ENCODE measurements around the gene ZNF710. TPM values are rescaled to one million over a fixed set of nuclear protein-coding genes. Genes with fewer than 3 reads are reported as not detected.
"Not testable (repeated sequence)": the region's sequence is repeated elsewhere in the genome, so short reads cannot be mapped to it uniquely, and the experiment has no call there.

The ZNF710 gene
- total RNA-seq, 1 experiment from 2014 or later = 6.5 TPM

GRCh38 chr15:90062462-90062932 lies 61.4 kb downstream of the ZNF710 start:
- in situ Hi-C loops (cut with HindIII; ENCODE audit: low pct_unique_long_range_greater_than_20kb, low sequenced_read_pairs) = no loop called here
- no peak for DNase-seq (ENCODE audit: low read depth, low spot score)

DNA sequence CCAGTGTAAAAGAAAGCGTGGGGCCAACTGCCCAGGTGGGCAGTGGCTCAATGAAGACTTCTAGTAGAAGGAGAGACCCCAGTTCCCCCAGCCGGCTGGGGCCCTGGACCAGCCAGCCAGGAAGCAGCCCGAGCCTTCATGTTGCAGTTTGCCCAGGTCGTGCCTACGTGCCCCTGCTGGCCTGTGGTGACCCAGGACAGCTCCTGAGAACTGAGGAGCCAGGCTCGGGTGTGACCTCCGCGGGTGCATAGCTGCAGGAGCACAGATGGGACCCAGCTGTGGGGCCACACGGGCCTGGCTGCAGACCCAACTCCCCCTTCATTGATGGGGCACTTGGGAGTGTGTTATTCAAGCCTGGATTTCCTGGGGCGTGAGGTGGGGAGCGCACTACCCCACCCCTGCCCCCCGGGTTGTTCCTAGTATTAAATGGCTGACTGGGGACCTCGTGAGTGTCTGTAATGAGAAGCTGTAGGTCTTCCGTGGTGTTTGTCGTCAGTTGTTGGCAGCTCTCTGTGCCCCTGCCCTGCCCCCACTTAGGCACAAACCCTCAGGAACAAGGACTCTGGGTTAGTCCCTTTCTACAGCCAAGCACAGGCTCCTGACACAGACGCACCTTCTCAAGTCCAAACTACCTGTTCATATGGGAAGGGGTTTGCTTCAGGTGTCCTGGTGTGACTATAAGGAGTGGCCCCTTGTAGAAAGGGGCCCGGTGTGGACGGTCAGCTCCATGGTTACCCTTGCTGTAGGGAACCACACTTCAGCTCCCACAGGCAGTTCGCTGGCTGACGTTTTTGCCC lies 62.0 kb downstream of the ZNF710 start:
- DNase-seq (ENCODE audit: low read depth, low spot score) = no peak
- in situ Hi-C loops (cut with HindIII; ENCODE audit: low pct_unique_long_range_greater_than_20kb, low sequenced_read_pairs) = no loop called here

GRCh38 chr15:90063770-90064247 lies 62.7 kb downstream of the ZNF710 start:
- DNase-seq (ENCODE audit: low read depth, low spot score) = peak; percentile 11
- in situ Hi-C loops (cut with HindIII; ENCODE audit: low pct_unique_long_range_greater_than_20kb, low sequenced_read_pairs) = no loop called here

DNA sequence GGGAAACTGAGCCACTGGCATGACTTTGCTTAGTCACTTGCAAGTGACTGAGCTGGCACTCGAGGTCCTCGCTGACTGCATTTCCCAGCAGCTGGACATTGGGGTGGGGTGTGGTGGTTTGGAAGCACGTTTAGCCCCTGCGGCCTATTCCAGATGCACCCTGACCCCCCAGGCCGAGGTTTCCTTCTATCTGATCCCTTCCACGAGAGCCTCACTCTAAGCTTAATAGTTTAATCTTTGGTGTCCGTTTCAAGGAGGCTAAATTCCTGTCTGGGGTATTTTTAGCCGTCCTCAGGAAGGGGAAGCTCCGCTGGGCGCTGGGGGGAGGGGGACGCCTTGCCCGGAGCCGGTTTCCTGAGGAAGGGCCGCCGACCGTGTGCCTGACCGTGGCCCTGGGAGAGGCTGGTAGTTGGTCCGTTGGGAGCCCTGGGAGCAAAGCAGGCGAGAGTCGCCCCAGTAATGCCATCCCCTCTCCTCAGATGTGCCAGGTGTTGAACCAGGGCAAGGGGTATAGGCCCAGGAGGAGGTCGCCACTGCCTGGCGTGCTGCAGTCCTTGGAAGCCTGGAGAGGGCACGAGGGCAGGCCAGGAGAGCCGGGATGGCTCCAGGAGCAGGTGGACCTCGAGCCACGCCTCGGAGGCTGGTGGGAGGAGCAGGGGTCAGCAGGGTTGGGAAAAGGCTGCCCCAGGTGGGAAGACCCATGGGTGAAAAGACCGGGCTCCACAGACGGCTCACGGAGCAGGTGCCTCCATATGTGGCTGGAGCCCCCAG lies 64.0 kb downstream of the ZNF710 start:
- DNase-seq (ENCODE audit: low read depth, low spot score) = no peak
- in situ Hi-C loops (cut with HindIII; ENCODE audit: low pct_unique_long_range_greater_than_20kb, low sequenced_read_pairs) = no loop called here

DNA sequence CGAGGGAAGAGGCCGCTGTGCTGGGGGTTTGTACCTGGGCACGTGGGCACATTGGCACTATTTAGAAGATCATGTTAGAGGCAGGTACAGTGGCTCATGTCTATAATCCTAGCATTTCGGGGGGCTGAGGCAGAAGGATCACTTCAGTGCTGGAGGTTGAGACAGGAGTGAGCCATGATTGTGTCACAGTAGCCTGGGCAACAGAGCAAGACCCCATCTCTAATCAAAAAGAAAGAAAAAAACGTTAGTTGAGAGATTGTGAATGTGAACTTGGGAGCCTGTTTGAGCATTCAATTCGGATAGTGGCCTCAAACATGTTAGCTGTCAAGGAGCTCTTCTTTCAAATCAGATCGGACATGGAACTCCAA lies 64.5 kb downstream of the ZNF710 start:
- in situ Hi-C loops (cut with HindIII; ENCODE audit: low pct_unique_long_range_greater_than_20kb, low sequenced_read_pairs) = no loop called here
- DNase-seq (ENCODE audit: low read depth, low spot score) = no peak

- in situ Hi-C loops (cut with HindIII; ENCODE audit: low pct_unique_long_range_greater_than_20kb, low sequenced_read_pairs) = no loop called here
- no peak for DNase-seq (ENCODE audit: low read depth, low spot score)
Observed at GRCh38 chr15:90067181-90067952, 66.2 kb downstream of the ZNF710 start.

DNA sequence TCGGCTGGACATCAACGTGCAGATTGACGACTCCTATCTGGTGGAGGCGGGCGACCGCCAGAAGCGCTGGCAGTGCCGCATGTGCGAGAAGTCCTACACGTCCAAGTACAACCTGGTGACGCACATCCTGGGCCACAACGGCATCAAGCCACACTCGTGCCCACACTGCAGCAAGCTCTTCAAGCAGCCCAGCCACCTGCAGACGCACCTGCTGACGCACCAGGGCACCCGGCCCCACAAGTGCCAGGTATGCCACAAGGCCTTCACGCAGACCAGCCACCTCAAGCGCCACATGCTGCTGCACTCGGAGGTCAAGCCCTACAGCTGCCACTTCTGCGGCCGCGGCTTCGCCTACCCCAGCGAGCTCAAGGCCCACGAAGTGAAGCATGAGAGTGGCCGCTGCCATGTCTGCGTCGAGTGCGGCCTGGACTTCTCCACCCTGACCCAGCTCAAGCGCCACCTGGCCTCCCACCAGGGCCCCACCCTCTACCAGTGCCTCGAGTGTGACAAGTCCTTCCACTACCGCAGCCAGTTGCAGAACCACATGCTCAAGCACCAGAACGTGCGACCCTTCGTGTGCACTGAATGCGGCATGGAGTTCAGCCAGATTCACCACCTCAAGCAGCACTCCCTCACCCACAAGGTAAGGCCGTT lies 67.0 kb downstream of the ZNF710 start:
- DNase-seq (ENCODE audit: low read depth, low spot score) = no peak
- in situ Hi-C loops (cut with HindIII; ENCODE audit: low pct_unique_long_range_greater_than_20kb, low sequenced_read_pairs) = no loop called here

DNA sequence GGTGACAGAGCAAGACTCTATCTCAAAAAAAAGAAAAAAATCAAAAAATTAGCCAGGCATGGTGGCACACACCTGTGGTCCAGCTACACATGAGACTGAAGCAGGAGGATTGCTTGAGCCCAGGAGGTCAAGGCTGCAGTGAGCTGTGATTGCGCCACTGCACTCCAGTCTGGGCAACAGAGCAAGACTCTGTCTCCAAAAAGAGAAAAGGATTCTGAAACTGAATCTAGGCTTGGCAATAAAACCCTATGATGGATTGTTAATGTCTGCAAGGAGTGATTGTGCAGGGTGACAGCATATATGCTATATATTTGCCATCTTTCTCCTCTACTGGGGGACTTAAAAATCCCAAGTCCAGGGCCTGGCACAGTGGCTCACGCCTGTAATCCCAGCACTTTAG lies 69.5 kb downstream of the ZNF710 start:
- DNase-seq (ENCODE audit: low read depth, low spot score); in situ Hi-C loops (cut with HindIII; ENCODE audit: low pct_unique_long_range_greater_than_20kb, low sequenced_read_pairs): not testable (repeated sequence)

GRCh38 chr15:90071220-90071807 lies 70.2 kb downstream of the ZNF710 start:
- in situ Hi-C loops (cut with HindIII; ENCODE audit: low pct_unique_long_range_greater_than_20kb, low sequenced_read_pairs) = no loop called here
- DNase-seq (ENCODE audit: low read depth, low spot score) = peak; percentile 85

GRCh38 chr15:90072978-90073640 lies 72.0 kb downstream of the ZNF710 start:
- in situ Hi-C loops (cut with HindIII; ENCODE audit: low pct_unique_long_range_greater_than_20kb, low sequenced_read_pairs) = no loop called here
- no peak for DNase-seq (ENCODE audit: low read depth, low spot score)

DNA sequence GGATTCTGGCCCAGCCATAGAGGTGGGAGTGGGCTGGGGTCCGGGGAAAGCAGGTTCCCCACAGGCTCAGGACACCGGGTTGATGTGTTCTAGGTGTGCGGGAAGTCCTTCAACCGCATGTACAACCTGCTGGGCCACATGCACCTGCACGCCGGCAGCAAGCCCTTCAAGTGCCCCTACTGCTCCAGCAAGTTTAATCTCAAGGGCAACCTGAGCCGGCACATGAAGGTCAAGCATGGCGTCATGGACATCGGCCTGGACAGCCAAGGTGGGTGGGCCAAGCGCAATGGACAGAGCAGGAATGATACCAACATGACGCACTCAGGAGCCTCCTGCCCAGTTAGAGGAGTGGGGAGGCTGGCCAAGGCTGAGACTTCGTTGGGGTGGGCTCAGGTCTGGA lies 72.9 kb downstream of the ZNF710 start:
- DNase-seq (ENCODE audit: low read depth, low spot score) = no peak
- in situ Hi-C loops (cut with HindIII; ENCODE audit: low pct_unique_long_range_greater_than_20kb, low sequenced_read_pairs) = no loop called here

DNA sequence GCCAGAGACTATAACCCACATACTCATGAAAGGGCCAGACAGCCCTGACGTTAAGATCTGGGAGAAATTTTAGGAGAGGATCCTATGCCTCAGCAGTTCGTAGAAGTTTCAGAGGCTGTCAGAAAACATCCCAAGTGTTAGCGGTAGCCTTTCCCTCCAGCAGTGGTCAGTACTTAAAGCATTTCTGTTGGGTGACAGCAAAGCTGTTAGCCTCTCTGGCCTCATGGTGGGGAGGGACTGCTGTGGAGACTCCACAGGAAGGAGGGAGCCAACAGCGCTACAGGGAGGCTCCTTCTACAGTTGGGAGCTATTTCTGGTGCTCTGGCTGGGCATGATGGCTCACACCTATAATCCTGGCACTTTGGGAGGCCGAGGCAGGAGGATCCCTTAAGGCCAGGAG lies 73.8 kb downstream of the ZNF710 start:
- in situ Hi-C loops (cut with HindIII; ENCODE audit: low pct_unique_long_range_greater_than_20kb, low sequenced_read_pairs) = no loop called here
- DNase-seq (ENCODE audit: low read depth, low spot score) = no peak

GRCh38 chr15:90075420-90076289 lies 74.5 kb downstream of the ZNF710 start:
- DNase-seq (ENCODE audit: low read depth, low spot score) = no peak
- in situ Hi-C loops (cut with HindIII; ENCODE audit: low pct_unique_long_range_greater_than_20kb, low sequenced_read_pairs) = no loop called here

DNA sequence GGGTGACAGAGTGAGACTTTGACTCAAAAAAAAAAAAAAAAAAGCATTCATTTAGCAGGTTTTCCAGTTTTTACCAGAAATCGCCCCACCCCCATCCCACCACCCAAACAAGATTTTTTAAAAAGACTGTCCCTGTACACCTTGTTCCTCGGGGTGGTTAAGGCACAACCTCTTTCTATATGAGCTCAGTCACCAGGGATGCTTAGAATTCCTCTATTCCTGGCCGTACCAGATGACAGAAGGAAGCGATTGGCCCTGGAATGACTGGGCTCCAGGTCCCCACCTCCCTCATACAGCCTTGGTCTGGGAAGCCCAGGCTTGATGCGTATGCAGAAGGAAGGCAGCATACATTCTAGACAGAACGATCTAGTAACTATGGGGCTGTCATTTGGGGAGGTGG lies 75.6 kb downstream of the ZNF710 start:
- DNase-seq (ENCODE audit: low read depth, low spot score) = no peak
- in situ Hi-C loops (cut with HindIII; ENCODE audit: low pct_unique_long_range_greater_than_20kb, low sequenced_read_pairs) = no loop called here

DNA sequence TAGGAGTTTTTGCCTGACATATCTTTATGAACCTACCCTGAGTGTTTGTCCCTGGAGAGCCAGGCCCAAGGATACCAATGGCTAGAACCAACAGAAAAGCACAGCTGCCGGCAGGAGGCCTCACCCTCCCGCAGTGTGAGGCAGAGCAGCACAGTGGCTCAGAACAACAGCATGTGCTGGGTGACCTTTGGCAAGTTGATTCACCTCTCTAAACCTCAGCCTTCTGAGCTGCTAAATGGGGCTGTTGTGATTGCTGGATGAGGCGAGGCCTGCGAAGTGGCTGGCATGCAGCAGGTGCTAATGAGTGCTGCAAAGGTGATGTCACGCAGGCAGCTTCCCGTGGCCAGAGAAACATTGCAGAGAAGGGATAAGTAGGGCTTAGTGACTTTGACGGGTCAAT lies 77.8 kb downstream of the ZNF710 start:
- no peak for DNase-seq (ENCODE audit: low read depth, low spot score)
- in situ Hi-C loops (cut with HindIII; ENCODE audit: low pct_unique_long_range_greater_than_20kb, low sequenced_read_pairs) = no loop called here

Measured in SK-MEL-5 (cell line).